ENCODE results near the gene ASB15. TPM values are rescaled to one million over a fixed set of nuclear protein-coding genes. Genes with fewer than 3 reads are reported as not detected.

Gene ASB15
- not detected in 2 replicates for total RNA-seq

GRCh38 chr7:123601530-123601929 lies at the start of gene ASB15:
ASB15 (plus strand) TSS chr7:123601821; CDS start chr7:123614503, 12,682 bp downstream.

GRCh38 chr7:123557398-123558288 lies 44.0 kb upstream of the ASB15 start, which contains the start of gene NDUFA5:
NDUFA5 (minus strand) TSS chr7:123557818; CDS start chr7:123557795, 23 bp downstream.

GRCh38 chr7:123655614-123656013 lies 54.0 kb downstream of the ASB15 start, which contains the start of gene LMOD2:
LMOD2 (plus strand) TSS chr7:123655866; CDS start chr7:123655964, 98 bp downstream.

Other genes starting within 250 kb of the ASB15 start
- 0.28 and 0.43 TPM in 2 replicates for gene IQUB, start 67.2 kb upstream of the ASB15 start, total RNA-seq
- gene NDUFA5, start 44.0 kb upstream of the ASB15 start, total RNA-seq = 34.0 and 35.4 TPM in 2 replicates
- not detected in 2 replicates for gene LMOD2, start 54.0 kb downstream of the ASB15 start, total RNA-seq
- gene WASL, start 147.2 kb downstream of the ASB15 start, total RNA-seq = 7.4 and 8.5 TPM in 2 replicates
- gene HYAL4, start 243.3 kb downstream of the ASB15 start, total RNA-seq = not detected in 2 replicates

Data from smooth muscle cell of bladder (primary cell).